Transverse colon (tissue), 4 donors: ENCODE results near the gene PRSS12.

ENCODE experiments used
- POLR2AphosphoS5 ChIP-seq, 3 donors: sonication (generic); formaldehyde crosslinking; IDR thresholded peaks; one replicate each; pipeline ENCODE4 v1.6.1; 2016; ENCODE audit warnings: antibody characterized with exemption in 3 of 3
- TF ChIP-seq, protein P1 (sequence below), 5 experiments: fragments of 200-600 bp in 3 of 5; fragments of 450-650 bp in 2 of 5; sonication (generic) in 3 of 5; IDR thresholded peaks; 1 replicate in 2 of 5; 2 replicates in 3 of 5; pipeline ENCODE4 v1.5.1; 2016 to 2017; ENCODE audit warnings: antibody characterized with exemption in 5 of 5, inconsistent platforms in 3 of 5, mild to moderate bottlenecking in 2 of 5, moderate library complexity in 1 of 5

GRCh38 chr4:118254368-118254767, 98.4 kb downstream of the PRSS12 start:
- TF ChIP-seq, protein P1, sequence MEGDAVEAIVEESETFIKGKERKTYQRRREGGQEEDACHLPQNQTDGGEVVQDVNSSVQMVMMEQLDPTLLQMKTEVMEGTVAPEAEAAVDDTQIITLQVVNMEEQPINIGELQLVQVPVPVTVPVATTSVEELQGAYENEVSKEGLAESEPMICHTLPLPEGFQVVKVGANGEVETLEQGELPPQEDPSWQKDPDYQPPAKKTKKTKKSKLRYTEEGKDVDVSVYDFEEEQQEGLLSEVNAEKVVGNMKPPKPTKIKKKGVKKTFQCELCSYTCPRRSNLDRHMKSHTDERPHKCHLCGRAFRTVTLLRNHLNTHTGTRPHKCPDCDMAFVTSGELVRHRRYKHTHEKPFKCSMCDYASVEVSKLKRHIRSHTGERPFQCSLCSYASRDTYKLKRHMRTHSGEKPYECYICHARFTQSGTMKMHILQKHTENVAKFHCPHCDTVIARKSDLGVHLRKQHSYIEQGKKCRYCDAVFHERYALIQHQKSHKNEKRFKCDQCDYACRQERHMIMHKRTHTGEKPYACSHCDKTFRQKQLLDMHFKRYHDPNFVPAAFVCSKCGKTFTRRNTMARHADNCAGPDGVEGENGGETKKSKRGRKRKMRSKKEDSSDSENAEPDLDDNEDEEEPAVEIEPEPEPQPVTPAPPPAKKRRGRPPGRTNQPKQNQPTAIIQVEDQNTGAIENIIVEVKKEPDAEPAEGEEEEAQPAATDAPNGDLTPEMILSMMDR (IDR thresholded peaks at IDR 0.05): no peak
- no peak for TF ChIP-seq POLR2AphosphoS5 (IDR thresholded peaks at IDR 0.05)
